GM23248 (cell line): ENCODE measurements around the gene IGFLR1. TPM values are rescaled to one million over a fixed set of nuclear protein-coding genes. Genes with fewer than 3 reads are reported as not detected.

ENCODE experiments used
- DNase-seq: peaks from one replicate; pipeline ENCODE4 v3.0.0-alpha.2; 2015
- H2AFZ ChIP-seq: fragments of 200-600 bp; sonication (generic); 2 replicates; pipeline ENCODE4 v1.6.1; 2016; ENCODE audit warnings: antibody characterized with exemption
- H3F3A ChIP-seq: fragments of 200-600 bp; sonication (generic); 2 replicates; pipeline ENCODE4 v1.6.1; 2016; ENCODE audit warnings: mild to moderate bottlenecking, antibody characterized with exemption, mixed run types; ENCODE audit not compliant: insufficient read depth
- H3K27ac ChIP-seq: fragments of 200-600 bp; sonication (generic); 2 replicates; pipeline ENCODE4 v1.5.1; 2016; ENCODE audit warnings: mild to moderate bottlenecking
- H3K27me3 ChIP-seq: fragments of 200-600 bp; sonication (generic); replicated peaks from 2 replicates; pipeline ENCODE4 v1.6.1; 2016; ENCODE audit warnings: mild to moderate bottlenecking; ENCODE audit not compliant: insufficient read depth
- H3K36me3 ChIP-seq: fragments of 200-600 bp; sonication (generic); 2 replicates; pipeline ENCODE4 v1.6.1; 2016; ENCODE audit warnings: low read depth, mild to moderate bottlenecking
- H3K4me1 ChIP-seq: fragments of 200-600 bp; sonication (generic); 2 replicates; pipeline ENCODE4 v1.6.1; 2016; ENCODE audit warnings: mild to moderate bottlenecking; ENCODE audit not compliant: insufficient read depth
- H3K4me2 ChIP-seq: fragments of 200-600 bp; sonication (generic); one replicate; pipeline ENCODE4 v1.6.1; 2016; ENCODE audit warnings: mild to moderate bottlenecking; ENCODE audit not compliant: unreplicated experiment
- H3K4me3 ChIP-seq: fragments of 200-600 bp; sonication (generic); 2 replicates; pipeline ENCODE4 v1.5.1; 2016; ENCODE audit warnings: mild to moderate bottlenecking
- H3K79me2 ChIP-seq: fragments of 200-600 bp; sonication (generic); 2 replicates; pipeline ENCODE4 v1.6.1; 2016; ENCODE audit warnings: mild to moderate bottlenecking; ENCODE audit not compliant: insufficient read depth
- H3K9ac ChIP-seq: fragments of 200-600 bp; sonication (generic); 2 replicates; pipeline ENCODE4 v1.6.1; 2016; ENCODE audit warnings: mild to moderate bottlenecking
- H3K9me2 ChIP-seq: fragments of 200-600 bp; sonication (generic); 2 replicates; pipeline ENCODE4 v1.6.1; 2016; ENCODE audit warnings: mixed run types, mild to moderate bottlenecking, moderate library complexity; ENCODE audit not compliant: insufficient read depth
- H3K9me3 ChIP-seq: fragments of 200-600 bp; sonication (generic); one replicate; pipeline ENCODE4 v1.6.1; 2017; ENCODE audit warnings: low read depth
- H4K20me1 ChIP-seq: fragments of 200-600 bp; sonication (generic); 2 replicates; pipeline ENCODE4 v1.6.0; 2016; ENCODE audit not compliant: insufficient read depth
- EZH2 ChIP-seq: fragments of 200-600 bp; sonication (generic); IDR thresholded peaks from 2 replicates; pipeline ENCODE4 v1.6.1; 2018; ENCODE audit warnings: antibody characterized with exemption, mild to moderate bottlenecking; ENCODE audit not compliant: insufficient read depth, poor library complexity, severe bottlenecking
- EZH2phosphoT487 ChIP-seq: fragments of 200-600 bp; sonication (generic); IDR thresholded peaks from 2 replicates; pipeline ENCODE4 v1.6.1; 2018; ENCODE audit warnings: antibody characterized with exemption, moderate library complexity, mild to moderate bottlenecking, low read depth; ENCODE audit not compliant: insufficient read depth
- WGBS, 2 experiments: methylation state at CpG; one replicate each; pipeline ENCODE4 v1.1.6; 2015 to 2017; ENCODE audit warnings: low lambda C conversion rate in 2 of 2, low coverage in 1 of 2; ENCODE audit errors: missing lambda C conversion rate in 2 of 2; 5-methylcytosine and 5-hydroxymethylcytosine counted together
- in situ Hi-C: fragments of 300-500 bp; cut with MboI; formaldehyde crosslinking; loops from 2 replicates; pipeline ENCODE4 v1.15.0; 2020
- polyA plus RNA-seq: library from polyadenylated mRNA; unstranded; fragments of >200 nt; fragmentation: Nextera tagmentation; extraction: Ambion mirVana; gene quantifications from 2 replicates; pipeline ENCODE4 v1.2.1, GENCODE V29; 2016
- total RNA-seq: library from RNA; depleted of rRNA; stranded (reverse); fragments of >200 nt; shearing (Covaris generic); gene quantifications from 2 replicates; pipeline ENCODE4 v1.2.3, GENCODE V29; 2014

Gene IGFLR1
- total and polyA plus RNA-seq, 2 experiments from 2014 or later, result 1.4 to 3.2 TPM

DNA sequence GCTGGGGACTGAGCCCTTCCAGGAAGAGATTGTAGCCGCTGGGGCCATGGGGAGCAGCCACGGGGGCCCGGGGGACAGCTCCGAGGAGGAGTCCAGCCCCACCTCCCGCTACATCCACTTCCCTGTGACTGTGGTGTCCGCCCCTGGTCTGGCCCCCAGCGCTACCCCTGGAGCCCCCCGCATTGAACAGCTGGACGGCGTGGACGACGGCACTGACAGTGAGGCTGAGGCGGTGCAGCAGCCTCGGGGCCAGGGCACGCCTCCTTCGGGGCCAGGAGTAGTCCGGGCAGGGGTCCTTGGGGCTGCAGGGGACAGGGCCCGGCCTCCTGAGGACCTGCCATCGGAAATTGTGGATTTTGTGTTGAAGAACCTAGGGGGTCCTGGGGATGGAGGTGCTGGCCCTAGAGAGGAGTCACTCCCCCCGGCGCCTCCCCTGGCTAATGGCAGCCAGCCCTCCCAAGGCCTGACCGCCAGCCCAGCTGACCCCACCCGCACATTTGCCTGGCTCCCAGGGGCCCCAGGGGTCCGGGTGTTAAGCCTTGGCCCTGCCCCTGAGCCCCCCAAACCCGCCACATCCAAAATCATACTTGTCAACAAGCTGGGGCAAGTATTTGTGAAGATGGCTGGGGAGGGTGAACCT is 9.6 kb downstream of the IGFLR1 start:
- H3K4me3 ChIP-seq, result no peak overlapping the region
- H3K79me2 ChIP-seq, result no peaks in the 10 kb centered on the region
- in situ Hi-C loops, result no loop called here
- peaks cover 11% of the 10 kb centered on the region; the same call in 1 of the 2 replicates for H3K36me3 ChIP-seq
- no peaks in the 10 kb centered on the region for H3K9me2 ChIP-seq
- H4K20me1 ChIP-seq, result no peaks in the 10 kb centered on the region
- no peak overlapping the region for H2AFZ ChIP-seq
- no peaks in the 10 kb centered on the region for H3K27me3 ChIP-seq
- H3K27ac ChIP-seq, result no peak overlapping the region
- H3K4me2 ChIP-seq, result no peak overlapping the region
- no peak overlapping the region for H3K9ac ChIP-seq
- DNase-seq, result no peak
- no peaks in the 10 kb centered on the region for H3F3A ChIP-seq
- H3K9me3 ChIP-seq, result no peaks in the 10 kb centered on the region
- no peak for TF ChIP-seq EZH2phosphoT487
- WGBS, 2 experiments, result 63 to 81% methylated on average over 5 to 25 of the region's 25 CpGs
- no peaks in the 10 kb centered on the region for H3K4me1 ChIP-seq

DNA sequence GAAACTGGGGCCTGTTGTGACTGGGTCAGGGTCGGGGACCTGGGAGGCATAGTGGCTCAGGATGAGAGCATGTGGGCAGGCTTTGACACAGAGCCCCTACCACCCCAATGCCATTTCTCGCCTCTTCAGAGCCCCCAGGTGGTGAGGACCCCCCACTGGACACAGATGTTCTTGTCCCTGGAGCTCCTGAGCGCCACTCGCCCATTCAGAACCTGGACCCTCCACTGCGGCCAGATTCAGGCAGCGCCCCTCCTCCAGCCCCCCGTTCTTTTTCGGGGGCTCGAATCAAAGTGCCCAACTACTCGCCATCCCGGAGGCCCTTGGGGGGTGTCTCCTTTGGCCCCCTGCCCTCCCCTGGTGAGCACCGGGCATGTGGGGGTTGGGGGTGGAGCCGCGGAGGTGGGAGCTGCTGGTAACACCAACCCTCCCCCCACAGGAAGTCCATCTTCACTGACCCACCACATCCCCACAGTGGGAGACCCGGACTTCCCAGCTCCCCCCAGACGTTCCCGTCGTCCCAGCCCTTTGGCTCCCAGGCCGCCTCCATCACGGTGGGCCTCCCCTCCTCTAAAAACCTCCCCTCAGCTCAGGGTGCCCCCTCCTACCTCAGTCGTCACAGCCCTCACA is 10.4 kb downstream of the IGFLR1 start:
- Histone ChIP-seq H3K36me3 (peaks cover 11% of the 10 kb centered on the region; the same call in 1 of the 2 replicates), H3F3A (no peaks in the 10 kb centered on the region), H3K4me2 (no peak overlapping the region), H4K20me1 (no peaks in the 10 kb centered on the region), H3K4me3 (no peak overlapping the region), H2AFZ (no peak overlapping the region), H3K9me3 (no peaks in the 10 kb centered on the region), H3K4me1 (no peaks in the 10 kb centered on the region), H3K79me2 (no peaks in the 10 kb centered on the region), H3K9me2 (no peaks in the 10 kb centered on the region), H3K9ac (no peak overlapping the region), H3K27ac (no peak overlapping the region), H3K27me3 (no peaks in the 10 kb centered on the region)
- no peak for DNase-seq
- no peak for TF ChIP-seq EZH2phosphoT487
- no peak for TF ChIP-seq EZH2
- WGBS, 2 experiments, result 92 to 93% methylated on average over 16 to 21 of the region's 21 CpGs
- in situ Hi-C loops, result no loop called here

DNA sequence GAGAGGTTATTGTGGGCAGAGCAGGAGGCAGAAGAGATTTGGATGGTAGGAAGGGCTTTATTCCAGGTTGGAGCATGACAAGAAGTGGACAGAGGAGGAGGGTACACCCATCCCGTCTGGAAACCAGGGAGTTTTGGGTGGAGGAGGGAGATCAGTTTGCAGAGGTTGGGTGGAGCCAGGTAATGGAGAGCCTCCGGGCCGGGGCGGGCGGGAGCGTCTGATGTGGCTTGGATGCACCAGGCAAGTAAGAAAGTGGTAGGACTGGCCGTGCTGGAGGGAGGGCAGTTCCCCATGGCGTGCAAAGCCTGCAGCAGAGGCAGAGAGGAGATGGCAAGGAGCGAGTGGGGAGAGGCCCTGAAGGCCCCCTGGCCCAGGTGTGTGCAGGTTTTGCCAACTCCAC is 10.9 kb downstream of the IGFLR1 start:
- Histone ChIP-seq H4K20me1 (no peaks in the 10 kb centered on the region), H2AFZ (no peak overlapping the region), H3K27ac (no peak overlapping the region), H3K4me1 (no peaks in the 10 kb centered on the region), H3K79me2 (no peaks in the 10 kb centered on the region), H3K4me3 (no peak overlapping the region), H3K9me2 (no peaks in the 10 kb centered on the region), H3K9me3 (no peaks in the 10 kb centered on the region), H3K36me3 (peaks cover 13% of the 10 kb centered on the region; the same call in 1 of the 2 replicates), H3K27me3 (no peaks in the 10 kb centered on the region), H3K4me2 (no peak overlapping the region), H3K9ac (no peak overlapping the region), H3F3A (no peaks in the 10 kb centered on the region)
- 88 to 94% methylated on average over 2 to 9 of the region's 9 CpGs for WGBS, 2 experiments
- in situ Hi-C loops, result no loop called here
- TF ChIP-seq EZH2phosphoT487 (no peak), EZH2 (no peak)
- DNase-seq, result no peak

DNA sequence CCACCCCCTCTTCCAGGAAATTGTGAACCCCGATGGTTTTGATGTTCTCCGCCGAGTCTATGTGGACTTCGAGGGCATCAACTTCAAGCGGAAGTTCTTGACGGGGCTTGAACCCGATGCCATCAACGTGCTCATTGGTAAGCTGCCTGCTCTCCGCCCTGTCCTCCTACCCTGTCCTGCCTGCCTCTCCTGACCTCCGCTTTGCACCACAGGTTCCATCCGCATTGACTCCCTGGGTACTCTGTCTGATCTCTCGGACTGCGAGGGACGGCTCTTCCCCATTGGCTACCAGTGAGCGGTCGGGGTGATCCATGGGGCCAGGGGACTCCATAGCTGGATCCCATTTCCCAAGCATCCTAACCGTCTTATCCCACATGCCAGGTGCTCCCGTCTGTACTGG is 11.9 kb downstream of the IGFLR1 start:
- TF ChIP-seq EZH2phosphoT487 (no peak), EZH2 (no peak)
- 93 to 94% methylated on average over 17 to 18 of the region's 18 CpGs for WGBS, 2 experiments
- no peak for DNase-seq
- Histone ChIP-seq H3K4me2 (no peak overlapping the region), H3K9ac (no peak overlapping the region), H3K27ac (no peak overlapping the region), H3K79me2 (no peaks in the 10 kb centered on the region), H4K20me1 (no peaks in the 10 kb centered on the region), H2AFZ (no peak overlapping the region), H3K36me3 (peaks cover 17% of the 10 kb centered on the region; the same call in 1 of the 2 replicates), H3K4me1 (no peaks in the 10 kb centered on the region), H3K9me2 (no peaks in the 10 kb centered on the region), H3F3A (no peaks in the 10 kb centered on the region), H3K4me3 (no peak overlapping the region), H3K27me3 (no peaks in the 10 kb centered on the region), H3K9me3 (no peaks in the 10 kb centered on the region)
- in situ Hi-C loops, result no loop called here
